ENCODE results near the gene CAMK1G. TPM values are rescaled to one million over a fixed set of nuclear protein-coding genes. Genes with fewer than 3 reads are reported as not detected.

The CAMK1G gene
- total RNA-seq, 1 donor from 2014 or later: not detected

DNA sequence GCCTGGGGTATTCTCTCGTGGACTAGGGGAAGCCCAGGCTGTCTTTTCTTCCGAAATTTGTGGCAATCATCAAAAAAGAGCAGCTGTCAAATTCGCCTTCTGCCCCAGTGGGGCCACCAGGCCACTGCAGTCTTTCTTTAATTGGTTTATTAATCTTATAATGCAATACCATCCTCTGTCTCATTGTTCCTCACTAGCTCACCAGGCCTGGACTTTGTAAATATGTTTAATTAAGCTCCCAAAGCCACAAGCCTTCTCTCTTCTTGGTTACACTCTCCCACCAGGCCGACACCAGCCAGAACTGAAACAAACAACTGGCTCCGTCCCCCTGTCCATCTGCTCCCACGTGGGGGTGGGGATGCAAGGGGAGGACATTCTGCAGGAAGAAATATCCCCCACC is 22.0 kb upstream of the CAMK1G start:
- no peak for TF ChIP-seq CTCF (IDR thresholded peaks at IDR 0.05; ENCODE audit: unreplicated experiment)
- Mint-ChIP-seq H3K27ac (ENCODE audit: unreplicated experiment) (no peak overlapping the region), H3K4me3 (ENCODE audit: unreplicated experiment) (no peak overlapping the region), H3K36me3 (ENCODE audit: low read depth, unreplicated experiment) (no peaks in the 10 kb centered on the region), H3K9me3 (ENCODE audit: unreplicated experiment) (no peaks in the 10 kb centered on the region), H3K27me3 (ENCODE audit: unreplicated experiment) (no peaks in the 10 kb centered on the region), H3K4me1 (ENCODE audit: unreplicated experiment) (no peaks in the 10 kb centered on the region)
- no peak for DNase-seq (ENCODE audit: low spot score)

DNA sequence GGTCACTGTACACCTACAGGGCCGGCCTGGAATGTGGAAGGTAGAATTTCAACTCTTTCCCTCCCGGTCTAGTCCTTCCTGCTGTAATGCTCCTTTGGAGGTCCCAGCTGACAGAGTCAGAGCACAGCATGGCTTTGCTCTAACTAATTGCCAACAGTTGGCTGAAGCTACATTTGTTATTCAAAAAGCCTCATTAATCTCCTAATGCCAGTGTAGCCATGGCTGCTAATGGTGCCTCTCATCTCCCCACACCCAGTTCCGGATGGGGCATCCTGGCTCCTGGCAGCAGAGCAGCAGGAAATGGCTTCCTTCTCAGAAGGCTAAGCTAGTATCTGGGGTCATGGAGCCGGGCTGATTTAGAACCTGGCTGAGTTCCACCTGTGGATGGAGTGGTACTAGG is 18.7 kb upstream of the CAMK1G start:
- Mint-ChIP-seq H3K9me3 (ENCODE audit: unreplicated experiment) (no peaks in the 10 kb centered on the region), H3K36me3 (ENCODE audit: low read depth, unreplicated experiment) (no peaks in the 10 kb centered on the region), H3K27me3 (ENCODE audit: unreplicated experiment) (peaks cover 2% of the 10 kb centered on the region), H3K27ac (ENCODE audit: unreplicated experiment) (no peak overlapping the region), H3K4me3 (ENCODE audit: unreplicated experiment) (no peak overlapping the region), H3K4me1 (ENCODE audit: unreplicated experiment) (peaks cover 2% of the 10 kb centered on the region)
- no peak for DNase-seq (ENCODE audit: low spot score)
- TF ChIP-seq CTCF (IDR thresholded peaks at IDR 0.05; ENCODE audit: unreplicated experiment): no peak

GRCh38 chr1:209565759-209566678 is 17.5 kb upstream of the CAMK1G start:
- TF ChIP-seq CTCF (IDR thresholded peaks at IDR 0.05; ENCODE audit: unreplicated experiment): peak; percentile 76
- peaks cover 3% of the 10 kb centered on the region for H3K4me1 Mint-ChIP-seq (ENCODE audit: unreplicated experiment)
- H3K27me3 Mint-ChIP-seq (ENCODE audit: unreplicated experiment): peaks cover 2% of the 10 kb centered on the region
- H3K9me3 Mint-ChIP-seq (ENCODE audit: unreplicated experiment): no peaks in the 10 kb centered on the region
- no peaks in the 10 kb centered on the region for H3K36me3 Mint-ChIP-seq (ENCODE audit: low read depth, unreplicated experiment)
- peak; percentile 89 for DNase-seq (ENCODE audit: low spot score)
- H3K4me3 Mint-ChIP-seq (ENCODE audit: unreplicated experiment): no peak overlapping the region
- no peak overlapping the region for H3K27ac Mint-ChIP-seq (ENCODE audit: unreplicated experiment)

DNA sequence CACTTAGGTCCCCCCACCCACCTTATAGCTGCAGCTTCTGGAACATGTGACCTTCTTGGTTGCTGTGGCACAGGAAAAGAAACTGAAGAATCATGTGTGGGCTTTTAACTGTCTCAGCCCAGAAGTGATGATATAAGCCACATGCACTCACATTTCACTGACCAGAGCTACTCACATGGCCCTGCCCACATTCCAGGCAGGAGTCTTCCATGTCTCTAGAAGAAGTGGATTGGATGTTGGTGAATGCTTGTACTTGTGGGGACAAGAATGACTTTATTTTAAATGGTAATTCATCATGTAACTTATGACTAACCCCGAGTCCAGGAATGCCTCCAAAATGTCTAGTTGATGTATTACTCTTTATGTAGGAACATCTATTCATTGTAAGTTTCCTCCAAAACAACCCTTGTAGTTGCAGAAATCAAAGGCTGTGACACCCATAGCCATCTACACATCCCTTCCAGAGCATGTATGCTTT is 15.8 kb upstream of the CAMK1G start:
- Mint-ChIP-seq H3K4me3 (ENCODE audit: unreplicated experiment) (no peak overlapping the region), H3K9me3 (ENCODE audit: unreplicated experiment) (no peaks in the 10 kb centered on the region), H3K4me1 (ENCODE audit: unreplicated experiment) (peaks cover 3% of the 10 kb centered on the region), H3K27ac (ENCODE audit: unreplicated experiment) (no peak overlapping the region), H3K36me3 (ENCODE audit: low read depth, unreplicated experiment) (no peaks in the 10 kb centered on the region), H3K27me3 (ENCODE audit: unreplicated experiment) (peaks cover 8% of the 10 kb centered on the region)
- no peak for TF ChIP-seq CTCF (IDR thresholded peaks at IDR 0.05; ENCODE audit: unreplicated experiment)
- no peak for DNase-seq (ENCODE audit: low spot score)
